ENCODE measurements around the gene UBE2E2.

Gene UBE2E2

GRCh38 chr3:23377928-23378672 is 175.0 kb downstream of the UBE2E2 start:
- DNase-seq (ENCODE audit: low read depth in 2 of 3, low spot score in 1 of 3) = no peak

- no peak for DNase-seq (ENCODE audit: low read depth in 2 of 3, low spot score in 1 of 3)
Observed at GRCh38 chr3:23383875-23384274, 180.7 kb downstream of the UBE2E2 start.

- DNase-seq (ENCODE audit: low read depth in 2 of 3, low spot score in 1 of 3) = no peak
Observed at GRCh38 chr3:23385327-23385726, 182.2 kb downstream of the UBE2E2 start.

- no peak for DNase-seq (ENCODE audit: low read depth in 2 of 3, low spot score in 1 of 3)
Observed at GRCh38 chr3:23387286-23387918, 184.3 kb downstream of the UBE2E2 start.

- no peak for DNase-seq (ENCODE audit: low read depth in 2 of 3, low spot score in 1 of 3)
Observed at GRCh38 chr3:23389089-23389488, 186.0 kb downstream of the UBE2E2 start.

DNA sequence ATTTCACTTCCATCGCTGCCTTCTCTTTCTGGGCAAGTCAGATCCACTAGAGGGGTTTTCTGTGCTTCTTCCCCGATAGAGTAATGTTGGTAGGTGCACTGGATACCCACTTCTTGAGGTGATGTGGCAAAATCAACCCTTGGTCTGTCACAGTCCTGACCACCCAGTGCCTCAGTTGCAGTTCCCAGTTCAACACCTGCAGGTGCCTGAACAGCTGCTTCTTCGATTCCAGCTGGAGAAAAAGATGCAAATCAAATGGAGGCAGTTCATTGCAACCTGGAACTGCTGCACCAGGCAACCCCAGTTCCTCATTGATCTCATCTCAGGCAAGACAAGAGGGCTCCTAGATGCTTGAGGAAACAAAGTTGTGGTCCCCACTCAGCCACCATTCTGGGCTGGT is 186.6 kb downstream of the UBE2E2 start:
- no peak for DNase-seq (ENCODE audit: low read depth in 2 of 3, low spot score in 1 of 3)

GRCh38 chr3:23390446-23390845 is 187.3 kb downstream of the UBE2E2 start:
- DNase-seq (ENCODE audit: low read depth in 2 of 3, low spot score in 1 of 3) = no peak

GRCh38 chr3:23390989-23391553 is 187.9 kb downstream of the UBE2E2 start:
- no peak for DNase-seq (ENCODE audit: low read depth in 2 of 3, low spot score in 1 of 3)

- no peak for DNase-seq (ENCODE audit: low read depth in 2 of 3, low spot score in 1 of 3)
Observed at GRCh38 chr3:23395115-23395514, 192.0 kb downstream of the UBE2E2 start.

DNA sequence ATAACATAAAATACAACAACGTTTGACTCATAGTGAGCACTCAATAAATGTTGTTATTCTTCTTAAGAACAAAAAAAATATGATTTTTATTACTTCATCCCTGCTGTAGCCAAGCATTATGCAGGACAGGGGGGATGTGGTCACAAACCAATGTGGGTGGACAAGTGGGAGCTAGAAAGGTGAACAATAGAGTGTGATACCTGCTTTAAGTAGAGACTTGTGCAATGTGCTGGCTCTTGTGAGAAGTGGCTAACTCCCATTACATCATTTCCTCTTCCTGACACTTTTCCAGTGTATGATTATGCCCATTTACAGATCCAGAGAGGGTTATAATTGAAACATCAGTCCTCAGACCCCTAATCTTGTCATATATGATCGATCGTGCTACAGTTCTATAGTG is 193.6 kb downstream of the UBE2E2 start:
- no peak for DNase-seq (ENCODE audit: low read depth in 2 of 3, low spot score in 1 of 3)

DNA sequence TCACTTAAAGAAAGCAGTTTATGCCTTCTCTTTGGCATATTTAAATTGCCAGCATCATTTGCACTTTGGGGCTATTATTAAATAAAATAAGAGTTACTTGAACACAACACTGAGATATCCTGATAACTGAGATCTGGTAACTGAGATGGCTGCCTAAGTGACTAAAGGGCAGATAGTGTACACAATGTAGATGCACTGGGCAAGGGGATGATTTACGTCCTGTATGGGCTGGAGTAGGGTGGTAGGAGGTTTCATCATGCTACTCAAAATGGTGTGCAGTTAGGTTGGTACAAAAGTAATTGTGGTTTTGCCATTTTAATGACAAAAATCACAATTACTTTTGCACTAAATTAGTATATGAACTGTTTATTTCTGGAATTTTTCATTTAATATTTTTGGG is 196.1 kb downstream of the UBE2E2 start:
- DNase-seq (ENCODE audit: low read depth in 2 of 3, low spot score in 1 of 3) = no peak

- DNase-seq (ENCODE audit: low read depth in 2 of 3, low spot score in 1 of 3) = no peak
Observed at GRCh38 chr3:23402728-23403492, 199.8 kb downstream of the UBE2E2 start.

- DNase-seq (ENCODE audit: low read depth in 2 of 3, low spot score in 1 of 3) = no peak
Observed at GRCh38 chr3:23404246-23404645, 201.1 kb downstream of the UBE2E2 start.

DNA sequence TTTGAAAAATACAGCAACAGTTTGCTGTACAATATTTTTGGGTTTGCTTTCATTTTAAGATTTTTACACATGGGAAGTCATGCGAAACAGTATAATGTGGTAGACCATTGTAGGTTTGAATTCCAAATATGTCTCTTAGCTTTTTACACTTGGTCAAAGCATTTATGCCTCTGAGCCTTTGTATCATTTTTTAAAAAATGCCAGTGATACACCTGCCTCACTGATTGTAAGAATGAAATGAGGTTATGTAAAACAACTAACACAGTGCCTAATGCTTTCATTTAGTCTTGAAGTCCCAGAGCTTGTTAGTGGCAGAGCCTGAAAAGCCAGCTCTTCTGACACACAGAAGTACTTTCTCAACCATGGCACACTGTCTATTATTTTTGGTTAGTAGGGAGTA is 202.0 kb downstream of the UBE2E2 start:
- no peak for DNase-seq (ENCODE audit: low read depth in 2 of 3, low spot score in 1 of 3)

GRCh38 chr3:23406601-23407000 is 203.5 kb downstream of the UBE2E2 start:
- DNase-seq (ENCODE audit: low read depth in 2 of 3, low spot score in 1 of 3) = no peak

DNA sequence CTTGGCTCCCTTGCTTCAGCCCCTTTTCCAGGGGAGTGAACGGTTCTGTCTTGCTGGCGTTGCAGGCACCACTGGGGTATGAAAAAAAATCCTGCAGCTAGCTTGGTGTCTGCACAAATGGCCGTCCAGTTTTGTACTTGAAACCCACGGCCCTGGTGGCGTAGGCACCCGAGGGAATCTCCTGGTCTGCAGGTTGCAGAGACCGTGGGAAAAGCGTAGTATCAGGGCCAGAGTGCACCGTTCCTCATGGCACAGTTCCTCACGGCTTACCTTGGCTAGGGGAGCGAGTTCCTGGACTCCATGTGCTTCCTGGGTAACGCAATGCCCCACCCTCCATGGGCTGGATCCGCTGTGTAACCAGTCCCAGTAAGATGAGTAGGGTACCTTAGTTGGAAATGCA is 214.9 kb downstream of the UBE2E2 start:
- DNase-seq (ENCODE audit: low read depth in 2 of 3, low spot score in 1 of 3) = no peak

DNA sequence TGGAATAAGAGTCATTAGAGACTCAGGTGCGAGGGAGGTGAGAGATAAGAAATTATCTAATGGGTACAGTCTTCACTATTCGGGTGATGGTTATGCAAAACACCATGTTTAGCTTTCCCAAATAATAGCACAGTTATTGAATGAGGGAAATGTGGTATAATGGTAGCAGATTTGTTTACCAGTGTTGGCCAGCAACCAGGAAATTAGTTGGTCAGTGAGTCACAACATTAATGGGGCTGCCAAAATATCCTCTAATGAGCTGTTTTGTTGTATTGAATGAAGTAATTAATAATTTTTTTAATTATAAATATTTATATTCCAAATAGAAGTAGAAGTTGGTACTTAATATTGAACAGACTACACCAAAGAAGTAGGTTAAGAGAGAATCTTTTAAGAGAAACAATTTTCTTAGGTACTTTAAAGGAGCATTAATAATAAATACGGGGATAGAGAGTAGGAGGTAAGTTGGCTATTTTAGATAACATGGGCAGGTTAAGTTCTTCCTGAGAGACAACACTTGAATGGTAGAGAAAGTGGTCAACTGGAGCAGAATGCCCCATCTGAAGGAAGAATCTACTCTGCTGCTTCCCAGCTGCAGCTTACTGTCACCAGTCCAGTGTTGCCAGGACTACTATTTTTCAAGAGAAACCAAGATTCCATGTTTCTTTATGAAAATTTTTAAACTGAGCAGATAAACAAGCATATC is 218.8 kb downstream of the UBE2E2 start:
- DNase-seq (ENCODE audit: low read depth in 2 of 3, low spot score in 1 of 3) = no peak

DNA sequence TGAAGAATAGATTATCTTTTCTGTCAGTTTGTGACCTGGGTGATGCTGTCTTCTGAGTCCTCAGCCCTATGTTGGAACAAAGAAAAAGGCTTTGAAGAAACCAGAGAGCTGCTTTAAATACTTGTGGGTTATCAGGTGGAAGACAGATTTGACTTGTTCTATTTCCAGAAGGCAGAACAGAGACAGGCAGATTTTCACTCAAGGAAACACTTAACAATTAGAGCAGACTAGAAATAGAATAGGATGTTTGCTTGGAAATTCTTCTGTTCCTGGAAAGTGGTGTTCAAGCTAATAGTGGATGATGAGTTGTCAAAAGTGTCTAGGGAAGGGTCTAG is 219.4 kb downstream of the UBE2E2 start:
- DNase-seq (ENCODE audit: low read depth in 2 of 3, low spot score in 1 of 3) = no peak

- DNase-seq (ENCODE audit: low read depth in 2 of 3, low spot score in 1 of 3) = no peak
Observed at GRCh38 chr3:23425410-23425809, 222.3 kb downstream of the UBE2E2 start.

GRCh38 chr3:23430781-23431398 is 227.8 kb downstream of the UBE2E2 start:
- no peak for DNase-seq (ENCODE audit: low read depth in 2 of 3, low spot score in 1 of 3)

- no peak for DNase-seq (ENCODE audit: low read depth in 2 of 3, low spot score in 1 of 3)
Observed at GRCh38 chr3:23431764-23432163, 228.6 kb downstream of the UBE2E2 start.

Measured in stimulated activated CD4-positive, alpha-beta T cell treated with anti-CD3 and anti-CD28 coated beads, Interleukin-12 subunit alpha, Interleukin-12 subunit beta, amount 100 ng/mL, for 48 hours (primary cell).